Naive B cell (primary cell): ENCODE results near the gene MYL6. TPM values are rescaled to one million over a fixed set of nuclear protein-coding genes. Genes with fewer than 3 reads are reported as not detected.

ENCODE experiments used
- ATAC-seq, 2 donors: fragments of 150-1000 bp; cut with Tn5 transposase; 2 replicates each; pipeline ENCODE4 v1.10.0; 2021; ENCODE audit warnings: low read depth in 2 of 2, mild to moderate bottlenecking in 2 of 2, moderate library complexity in 2 of 2
- DNase-seq: peaks from one replicate; pipeline ENCODE4 v3.0.0; 2022
- H3K27ac Mint-ChIP-seq, 6 donors: one replicate each; pipeline ENCODE4 v1.8.0; 2020 to 2022; ENCODE audit warnings: mild to moderate bottlenecking in 6 of 6, mixed read lengths in 6 of 6, moderate library complexity in 5 of 6, inconsistent platforms in 2 of 6
- H3K27me3 Mint-ChIP-seq, 3 donors: one replicate each; pipeline ENCODE4 v1.8.0; 2021 to 2022; ENCODE audit warnings: mixed read lengths in 3 of 3, mild to moderate bottlenecking in 1 of 3
- H3K36me3 Mint-ChIP-seq, 2 donors: one replicate each; pipeline ENCODE4 v1.8.0; 2020 to 2022; ENCODE audit warnings: mixed read lengths in 2 of 2, inconsistent platforms in 1 of 2, mild to moderate bottlenecking in 1 of 2
- H3K4me1 Mint-ChIP-seq, 3 donors: one replicate each; pipeline ENCODE4 v1.8.0; 2020 to 2022; ENCODE audit warnings: mixed read lengths in 3 of 3, inconsistent platforms in 1 of 3, mild to moderate bottlenecking in 1 of 3, moderate library complexity in 1 of 3
- H3K4me3 Mint-ChIP-seq, 8 donors: one replicate each; pipeline ENCODE4 v1.8.0; 2020 to 2022; ENCODE audit warnings: mild to moderate bottlenecking in 8 of 8, mixed read lengths in 8 of 8, moderate library complexity in 8 of 8, inconsistent platforms in 2 of 8
- H3K9me3 Mint-ChIP-seq, 7 donors: one replicate each; pipeline ENCODE4 v1.8.0; 2020 to 2022; ENCODE audit warnings: mixed read lengths in 7 of 7, mild to moderate bottlenecking in 5 of 7, inconsistent platforms in 2 of 7, moderate library complexity in 1 of 7
- polyA plus RNA-seq, 6 donors: library from polyadenylated mRNA; unstranded; fragments of 300-500 nt; fragmentation: Illumina TruSeq; gene quantifications; one replicate each; pipeline ENCODE4 v1.2.3, GENCODE V29; 2021; ENCODE audit warnings: low read depth in 6 of 6

MYL6 gene
- polyA plus RNA-seq, 6 donors from 2014 or later = 1,680 to 2,679 (median 1,914) TPM

DNA sequence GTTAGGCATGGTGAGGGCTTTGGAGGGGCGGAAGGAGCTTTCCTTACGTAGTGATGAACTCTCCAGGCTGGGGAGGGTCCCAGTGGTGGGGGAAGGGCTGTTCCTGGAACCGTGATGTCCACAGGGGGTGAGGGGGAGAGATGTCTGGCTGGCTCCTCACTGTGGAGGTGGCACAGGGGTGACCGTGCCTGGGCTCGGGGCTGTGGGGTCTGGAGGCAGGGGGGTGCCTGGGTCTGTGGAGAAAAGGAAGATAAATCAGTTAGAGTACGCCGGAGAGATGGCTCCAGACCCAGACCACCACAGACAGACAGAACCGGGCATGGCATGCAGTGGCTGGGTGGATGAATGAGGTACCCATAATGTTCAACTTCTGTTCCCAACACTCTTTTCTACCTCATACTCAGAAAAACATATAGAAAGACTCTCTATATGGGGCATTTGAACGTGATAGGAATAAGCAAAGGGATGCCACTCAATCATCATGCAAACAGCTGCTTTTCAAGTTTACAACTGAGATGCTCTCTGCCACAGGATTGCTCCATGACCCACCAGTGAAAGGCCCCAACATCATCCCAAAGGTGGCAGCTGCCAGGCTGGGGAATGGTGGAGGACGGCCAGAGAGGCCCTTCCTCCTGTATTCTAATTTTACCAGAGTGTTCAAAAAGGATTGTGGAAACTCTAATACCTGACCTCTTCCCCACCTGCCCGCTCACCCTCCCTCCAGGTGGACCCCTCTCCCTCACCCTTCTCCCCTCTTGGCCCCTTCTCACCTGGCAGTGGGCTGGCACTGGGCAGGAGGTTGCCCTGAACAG is 5.6 kb downstream of the MYL6 start:
- Mint-ChIP-seq H3K27me3 (no peaks in the 10 kb centered on the region), H3K4me3 (peak overlapping the region in 2 of 8 donors; percentile 3 to 12), H3K4me1 (peaks cover 28% of the 10 kb centered on the region in 3 donors), H3K9me3 (no peaks in the 10 kb centered on the region), H3K36me3 (peaks cover 4 to 43% of the 10 kb centered on the region in 2 donors), H3K27ac (peak overlapping the region in 2 of 6 donors; percentile 38 to 64)
- DNase-seq (no peak), ATAC-seq (no peak)

DNA sequence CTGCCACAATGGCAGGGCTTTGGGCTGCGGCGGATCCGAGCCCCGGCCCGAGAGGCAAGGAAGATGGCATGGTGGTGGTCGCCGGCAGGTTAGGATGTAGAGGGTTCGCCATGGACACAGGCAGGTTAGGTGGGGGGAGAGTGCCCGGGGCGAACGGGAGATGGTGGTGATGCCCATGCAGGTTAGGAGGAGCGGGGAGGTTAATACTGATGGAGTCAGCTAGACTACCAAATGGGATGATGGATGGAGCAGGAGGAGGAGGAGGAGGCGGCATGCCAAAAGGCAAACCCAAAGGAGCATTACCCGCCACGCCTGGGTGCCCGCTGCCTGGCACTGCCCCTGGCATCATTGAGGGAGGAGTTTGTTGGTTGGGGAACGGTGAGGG is 6.2 kb downstream of the MYL6 start:
- peaks cover 4 to 44% of the 10 kb centered on the region in 2 donors for H3K36me3 Mint-ChIP-seq
- no peak overlapping the region for H3K4me3 Mint-ChIP-seq
- H3K27me3 Mint-ChIP-seq = no peaks in the 10 kb centered on the region
- no peak for ATAC-seq
- no peaks in the 10 kb centered on the region for H3K9me3 Mint-ChIP-seq
- peak overlapping the region in 1 of 6 donors; percentile 65 for H3K27ac Mint-ChIP-seq
- peaks cover 22% of the 10 kb centered on the region in 3 donors for H3K4me1 Mint-ChIP-seq
- DNase-seq = no peak

DNA sequence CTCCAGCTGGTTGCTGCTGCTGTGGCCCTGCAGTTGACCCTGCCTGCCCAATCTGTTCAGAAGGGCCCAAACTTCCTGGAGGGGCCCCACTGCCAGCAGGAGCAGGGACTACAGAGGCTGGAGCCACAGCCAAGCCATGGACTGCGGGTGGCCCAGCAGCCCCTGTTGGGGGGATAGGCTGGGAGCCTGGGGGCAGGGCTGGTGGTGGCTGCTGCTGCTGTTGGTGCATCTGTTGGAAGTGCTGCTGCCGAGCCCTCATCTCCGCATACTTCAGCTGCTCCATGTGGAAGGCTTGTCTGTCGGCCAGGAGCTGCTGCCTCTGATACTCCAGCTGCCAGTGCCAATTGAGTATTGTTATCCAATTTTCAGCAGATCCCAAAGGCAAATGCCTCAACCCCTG is 7.2 kb downstream of the MYL6 start:
- Mint-ChIP-seq H3K4me3 (peak overlapping the region in 1 of 8 donors; percentile 75), H3K36me3 (peaks cover 11 to 48% of the 10 kb centered on the region in 2 donors), H3K27me3 (no peaks in the 10 kb centered on the region), H3K4me1 (peaks cover 11 to 12% (median 12%) of the 10 kb centered on the region in 3 donors), H3K9me3 (no peaks in the 10 kb centered on the region), H3K27ac (peak overlapping the region in 2 of 6 donors; percentile 57 to 68)
- no peak for DNase-seq
- no peak for ATAC-seq

DNA sequence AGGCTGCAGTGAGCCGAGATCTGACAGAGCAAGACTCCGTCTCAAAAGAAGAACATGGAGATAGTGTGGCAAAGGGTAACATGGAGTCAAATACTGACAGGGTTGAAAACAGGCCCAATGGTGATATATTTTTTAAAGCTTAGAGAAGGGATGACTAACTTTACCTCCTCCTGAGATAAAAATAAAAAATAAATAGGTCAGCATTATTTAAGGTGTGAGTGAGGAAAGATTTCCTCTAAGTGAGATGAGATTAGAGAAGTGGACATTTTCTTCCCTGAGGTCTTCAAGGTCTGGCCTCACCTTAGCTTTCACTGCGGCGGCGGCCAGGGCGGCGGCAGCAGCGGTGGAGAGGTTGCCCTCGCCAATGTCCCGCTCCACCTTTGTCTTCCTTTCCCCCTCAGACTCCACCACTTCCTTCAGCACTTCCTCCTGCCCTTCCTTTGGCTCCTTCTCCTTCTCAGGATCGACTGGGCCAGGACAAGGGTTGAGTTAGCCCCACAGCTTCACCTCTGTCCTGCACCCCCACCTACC is 11.1 kb downstream of the MYL6 start:
- H3K27me3 Mint-ChIP-seq = no peaks in the 10 kb centered on the region
- H3K9me3 Mint-ChIP-seq = no peaks in the 10 kb centered on the region
- peaks cover 0 to 1% (median 0%) of the 10 kb centered on the region in 3 donors for H3K4me1 Mint-ChIP-seq
- H3K4me3 Mint-ChIP-seq = no peak overlapping the region
- H3K36me3 Mint-ChIP-seq = peaks cover 11 to 29% of the 10 kb centered on the region in 2 donors
- ATAC-seq (no peak), DNase-seq (no peak)
- peak overlapping the region in 3 of 6 donors; percentile 42 to 84 (median 81) for H3K27ac Mint-ChIP-seq

DNA sequence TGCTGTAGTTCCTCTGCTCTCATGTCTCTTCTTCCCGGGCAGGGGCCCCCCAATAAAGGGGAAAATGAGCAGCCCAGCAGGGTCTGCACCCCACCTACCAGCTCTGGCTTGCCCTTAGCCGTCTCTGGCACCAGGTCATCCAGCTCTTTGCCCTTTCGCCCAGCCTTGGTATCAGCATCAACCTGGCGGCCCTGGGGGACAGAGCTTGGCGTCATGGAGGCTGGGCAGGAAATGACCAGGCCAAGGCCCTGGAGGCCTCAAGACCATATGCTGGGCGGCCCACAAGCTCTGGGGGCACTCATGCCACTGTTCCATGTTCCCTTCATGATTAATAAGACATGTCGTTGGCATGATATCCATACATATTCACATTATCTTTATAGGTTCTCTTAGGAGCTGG is 14.7 kb downstream of the MYL6 start:
- Mint-ChIP-seq H3K36me3 (peaks cover 7 to 27% of the 10 kb centered on the region in 2 donors), H3K4me3 (no peak overlapping the region), H3K9me3 (no peaks in the 10 kb centered on the region), H3K4me1 (peaks cover 0 to 7% (median 0%) of the 10 kb centered on the region in 3 donors), H3K27ac (peak overlapping the region in 1 of 6 donors; percentile 38), H3K27me3 (no peaks in the 10 kb centered on the region)
- no peak for ATAC-seq
- DNase-seq = no peak

DNA sequence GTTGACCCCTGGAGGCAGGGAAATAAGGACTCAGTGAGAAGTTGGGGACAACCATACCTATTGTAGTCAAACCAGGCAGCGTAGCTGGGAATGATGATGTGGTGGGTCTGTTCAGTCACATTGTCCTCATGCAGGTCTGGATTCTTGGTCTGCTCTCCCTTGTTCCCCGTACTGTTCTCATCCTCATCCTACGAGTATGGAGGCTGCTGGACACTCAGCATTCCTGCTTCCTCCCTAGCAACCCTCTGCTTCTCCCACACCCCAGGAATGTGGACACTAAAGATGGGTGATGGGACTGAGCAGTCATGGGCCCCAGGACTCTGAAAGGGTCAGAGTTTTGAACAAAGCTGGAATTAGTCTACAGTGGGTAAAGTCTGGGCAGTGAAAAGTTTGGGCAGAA is 20.2 kb downstream of the MYL6 start:
- DNase-seq (no peak), ATAC-seq (no peak)
- H3K9me3 Mint-ChIP-seq = no peaks in the 10 kb centered on the region
- no peak overlapping the region for H3K4me3 Mint-ChIP-seq
- H3K27me3 Mint-ChIP-seq = no peaks in the 10 kb centered on the region
- peak overlapping the region in 3 of 6 donors; percentile 37 to 81 (median 60) for H3K27ac Mint-ChIP-seq
- peaks cover 0 to 10% (median 0%) of the 10 kb centered on the region in 3 donors for H3K4me1 Mint-ChIP-seq
- H3K36me3 Mint-ChIP-seq = peaks cover 19 to 20% of the 10 kb centered on the region in 2 donors

DNA sequence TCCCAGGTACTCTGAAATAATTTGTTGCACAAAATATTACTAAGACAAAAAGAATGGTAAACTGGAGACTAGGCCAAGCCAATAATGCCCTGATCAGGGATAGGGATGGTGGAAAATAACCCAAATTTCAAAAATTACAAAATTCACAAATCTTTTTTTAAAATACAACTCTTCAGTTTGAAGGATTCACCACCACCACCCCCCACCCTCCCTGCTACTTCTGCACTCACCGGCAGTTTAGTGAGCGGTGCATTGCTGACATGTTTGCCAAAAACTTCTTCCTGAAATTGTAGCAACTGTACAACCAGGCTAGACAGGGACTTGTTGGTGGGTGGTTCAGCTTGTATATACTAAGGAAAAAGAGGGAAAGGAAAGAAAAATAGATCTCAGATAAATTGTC is 28.8 kb downstream of the MYL6 start:
- ATAC-seq (no peak), DNase-seq (no peak)
- Mint-ChIP-seq H3K9me3 (no peaks in the 10 kb centered on the region), H3K36me3 (peaks cover 0 to under 1% of the 10 kb centered on the region in 2 donors), H3K4me3 (peak overlapping the region in 3 of 8 donors; percentile 7 to 88 (median 35)), H3K27me3 (no peaks in the 10 kb centered on the region), H3K4me1 (peaks cover 30 to 39% (median 32%) of the 10 kb centered on the region in 3 donors), H3K27ac (peak overlapping the region in 3 of 6 donors; percentile 32 to 100 (median 88))

DNA sequence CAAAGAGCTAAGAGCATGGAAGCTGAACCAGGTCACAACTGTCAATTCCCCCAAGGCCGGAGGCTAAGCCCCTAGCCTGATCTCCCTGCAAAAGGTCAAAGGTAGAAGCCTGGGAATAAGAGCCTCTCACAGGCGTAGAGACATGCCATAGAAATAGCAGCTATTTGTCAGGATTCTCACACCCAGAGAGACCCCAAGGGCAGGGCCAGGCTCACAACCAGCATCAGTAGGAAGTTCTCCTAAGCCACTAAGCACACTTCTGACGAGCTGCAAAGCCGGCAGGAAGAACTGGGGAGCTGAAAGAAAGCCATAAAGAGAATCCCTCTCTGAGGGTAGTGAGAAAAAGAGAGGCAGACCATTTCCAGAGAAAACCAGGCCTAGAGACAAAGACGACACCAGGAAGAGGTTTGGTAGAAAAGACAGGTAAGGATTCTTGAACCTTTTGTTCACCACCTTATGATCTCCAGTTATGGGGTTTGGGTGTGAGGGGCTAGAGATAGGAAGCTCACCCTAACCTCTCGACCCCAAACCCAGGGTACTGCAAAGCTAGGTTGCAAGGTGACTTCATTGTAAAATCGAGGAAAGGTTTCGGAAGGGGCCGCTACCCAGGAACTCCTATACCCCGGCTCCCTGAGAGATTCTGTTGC is 30.1 kb downstream of the MYL6 start:
- Mint-ChIP-seq H3K9me3 (no peaks in the 10 kb centered on the region), H3K4me1 (peaks cover 38 to 47% (median 41%) of the 10 kb centered on the region in 3 donors), H3K4me3 (peak overlapping the region; percentile 84 to 96 (median 92)), H3K27ac (peak overlapping the region; percentile 58 to 100 (median 88)), H3K27me3 (no peaks in the 10 kb centered on the region), H3K36me3 (no peaks in the 10 kb centered on the region)
- DNase-seq = no peak
- no peak for ATAC-seq

DNA sequence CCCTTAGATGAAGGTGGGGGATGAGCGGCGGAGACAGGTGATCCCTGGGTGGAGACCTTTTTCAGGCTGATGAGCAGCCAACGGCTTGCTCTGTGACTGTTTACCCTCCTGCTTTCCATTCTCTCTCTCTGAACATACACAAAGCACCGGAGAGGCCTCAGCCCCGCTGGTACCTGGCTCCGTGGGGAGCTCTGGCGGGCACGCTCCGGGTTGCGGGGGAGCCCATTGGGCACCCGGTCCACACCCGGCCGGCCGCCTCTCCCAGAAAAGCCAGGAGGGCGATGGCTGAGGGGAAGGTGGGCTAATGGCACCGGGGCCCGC is 30.6 kb downstream of the MYL6 start:
- no peaks in the 10 kb centered on the region for H3K36me3 Mint-ChIP-seq
- peak; percentile 23 for DNase-seq

DNA sequence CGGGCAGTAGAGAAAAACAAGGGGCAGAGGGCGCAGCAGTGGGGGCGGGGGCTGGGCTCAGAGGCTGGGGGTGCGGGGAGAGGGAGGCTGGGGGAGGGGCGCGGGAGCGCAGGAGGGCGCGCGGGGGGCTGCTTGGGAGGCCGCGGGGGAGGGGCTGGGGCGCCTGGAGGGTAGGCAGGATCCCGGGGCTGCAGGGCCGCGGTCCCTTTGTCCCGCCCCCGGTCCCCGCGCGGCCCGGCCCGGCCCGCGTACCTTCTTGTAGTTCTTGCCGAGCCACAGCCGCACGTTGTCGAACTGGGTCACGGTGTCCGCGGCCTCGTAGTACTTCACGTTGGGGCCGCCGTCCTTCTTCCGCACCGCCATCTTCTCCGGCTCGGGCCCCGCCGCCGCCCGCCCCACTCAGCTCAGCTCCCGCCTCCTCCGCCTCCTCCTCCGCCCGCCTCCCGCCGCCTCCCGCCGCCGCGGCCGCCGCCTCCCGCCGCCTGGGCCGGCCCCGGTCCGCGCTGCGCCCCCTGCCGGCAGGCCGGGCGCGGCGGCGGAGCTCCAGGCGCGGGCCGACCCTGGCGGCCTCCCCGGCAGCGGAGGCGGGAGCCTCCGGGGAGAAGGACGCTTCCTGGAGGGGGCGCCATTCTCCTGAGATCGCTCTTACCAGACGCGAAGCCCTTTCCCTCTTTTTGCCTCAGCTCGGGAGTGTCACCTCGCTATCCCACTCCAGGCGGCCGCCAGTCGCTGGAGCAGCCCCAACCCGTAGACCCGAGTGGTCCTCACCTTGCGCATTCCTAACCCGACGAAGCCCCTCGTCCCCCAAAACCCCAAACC is 31.1 kb downstream of the MYL6 start, which contains the start of gene SMARCC2:
Gene SMARCC2 (minus strand): TSS at position 385 of the 819 bp plus-strand sequence. CDS start 22 bp downstream, at position 363.
- no peaks in the 10 kb centered on the region for H3K9me3 Mint-ChIP-seq
- DNase-seq (peak; percentile 84), ATAC-seq (peak; percentile 83 to 86)
- peaks cover 43 to 48% (median 44%) of the 10 kb centered on the region in 3 donors for H3K4me1 Mint-ChIP-seq
- no peaks in the 10 kb centered on the region for H3K36me3 Mint-ChIP-seq
- H3K27ac Mint-ChIP-seq = peak within 1 kb of the TSS; percentile 96 to 100 (median 98)
- H3K27me3 Mint-ChIP-seq = no peaks in the 10 kb centered on the region
- H3K4me3 Mint-ChIP-seq = peak within 1 kb of the TSS; percentile 88 to 99 (median 95)

More for the DNA sequence above, 30.6 kb downstream of the MYL6 start:
- Mint-ChIP-seq H3K4me3 (peak overlapping the region; percentile 84 to 96 (median 92)), H3K27me3 (no peaks in the 10 kb centered on the region), H3K27ac (peak overlapping the region in 5 of 6 donors; percentile 58 to 100 (median 92)), H3K9me3 (no peaks in the 10 kb centered on the region), H3K4me1 (peaks cover 40 to 48% (median 44%) of the 10 kb centered on the region in 3 donors)
- no peak for ATAC-seq

DNA sequence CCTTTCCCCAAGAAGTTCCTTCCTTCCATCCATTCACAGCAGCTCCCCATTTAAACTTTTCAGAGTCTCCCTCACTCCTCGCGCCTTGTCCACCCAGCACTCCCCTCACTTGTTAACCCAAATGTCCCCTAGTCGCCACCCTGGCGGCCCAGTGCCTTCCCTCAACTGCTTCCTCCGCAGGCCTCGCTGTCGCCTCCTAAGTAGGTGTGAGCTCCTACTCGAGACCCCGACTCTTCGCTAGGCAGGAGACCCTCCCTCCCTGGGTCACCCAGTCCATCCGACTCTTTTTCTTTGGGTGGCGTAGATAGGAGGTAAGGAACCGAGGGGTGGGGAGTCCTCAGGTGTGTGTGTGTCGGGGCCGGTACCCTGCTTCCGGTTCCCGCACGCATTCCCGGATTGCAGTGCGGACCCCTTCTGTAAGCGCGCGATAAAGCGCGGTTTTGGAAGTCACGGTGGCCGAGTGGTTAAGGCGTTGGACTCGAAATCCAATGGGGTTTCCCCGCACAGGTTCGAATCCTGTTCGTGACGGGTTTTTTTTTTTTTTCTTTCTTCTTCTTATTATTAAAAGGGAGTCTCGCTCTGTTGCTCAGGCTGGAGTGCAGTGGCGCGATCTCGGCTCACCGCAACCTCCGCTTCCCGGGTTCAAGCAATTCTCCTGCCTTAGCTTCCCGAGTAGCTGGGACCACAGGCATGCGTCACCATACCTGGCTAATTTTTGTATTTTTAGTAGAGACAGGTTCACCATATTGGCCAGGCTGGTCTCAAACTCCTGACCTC is 31.9 kb downstream of the MYL6 start:
- DNase-seq (peak; percentile 62), ATAC-seq (peak; percentile 37 to 38)
- Mint-ChIP-seq H3K27me3 (no peaks in the 10 kb centered on the region), H3K9me3 (no peaks in the 10 kb centered on the region), H3K36me3 (no peaks in the 10 kb centered on the region), H3K4me3 (peak overlapping the region; percentile 88 to 99 (median 95)), H3K4me1 (peaks cover 44 to 48% (median 46%) of the 10 kb centered on the region in 3 donors), H3K27ac (peak overlapping the region; percentile 96 to 100 (median 98))

DNA sequence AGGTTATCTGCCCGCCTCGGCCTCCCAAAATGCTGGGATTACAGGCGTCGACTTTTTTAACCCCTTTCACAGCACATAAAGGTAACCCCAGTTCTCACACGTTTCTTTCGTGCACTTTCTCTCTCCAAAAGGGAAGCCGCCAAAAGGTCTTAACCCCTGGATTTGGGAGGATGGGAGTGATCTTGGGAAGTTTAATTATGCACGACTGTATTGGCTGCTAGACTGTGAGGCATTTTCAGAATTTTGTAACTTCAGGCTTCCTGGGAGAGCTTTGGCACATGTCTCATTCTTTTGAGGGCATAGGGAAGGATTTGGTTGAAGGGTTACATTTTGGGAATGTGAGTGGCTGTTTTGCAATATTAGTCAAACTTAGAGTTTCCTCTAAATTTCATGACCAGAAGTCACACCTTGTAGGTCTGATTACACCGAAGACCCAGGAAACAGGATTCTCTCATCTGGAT is 32.6 kb downstream of the MYL6 start:
- H3K36me3 Mint-ChIP-seq = no peaks in the 10 kb centered on the region
- no peaks in the 10 kb centered on the region for H3K27me3 Mint-ChIP-seq
- H3K4me1 Mint-ChIP-seq = peaks cover 44 to 48% (median 46%) of the 10 kb centered on the region in 3 donors
- no peak for DNase-seq
- H3K4me3 Mint-ChIP-seq = peak overlapping the region; percentile 88 to 99 (median 95)
- H3K9me3 Mint-ChIP-seq = no peaks in the 10 kb centered on the region
- H3K27ac Mint-ChIP-seq = peak overlapping the region; percentile 12 to 100 (median 98)
- ATAC-seq = no peak
